ENCODE results near the gene SLC39A9. TPM values are rescaled to one million over a fixed set of nuclear protein-coding genes. Genes with fewer than 3 reads are reported as not detected.
"Not testable (repeated sequence)": the region's sequence is repeated elsewhere in the genome, so short reads cannot be mapped to it uniquely, and the experiment has no call there.

SLC39A9 gene
- total RNA-seq, 1 experiment from 2014 or later = 80.8 TPM

DNA sequence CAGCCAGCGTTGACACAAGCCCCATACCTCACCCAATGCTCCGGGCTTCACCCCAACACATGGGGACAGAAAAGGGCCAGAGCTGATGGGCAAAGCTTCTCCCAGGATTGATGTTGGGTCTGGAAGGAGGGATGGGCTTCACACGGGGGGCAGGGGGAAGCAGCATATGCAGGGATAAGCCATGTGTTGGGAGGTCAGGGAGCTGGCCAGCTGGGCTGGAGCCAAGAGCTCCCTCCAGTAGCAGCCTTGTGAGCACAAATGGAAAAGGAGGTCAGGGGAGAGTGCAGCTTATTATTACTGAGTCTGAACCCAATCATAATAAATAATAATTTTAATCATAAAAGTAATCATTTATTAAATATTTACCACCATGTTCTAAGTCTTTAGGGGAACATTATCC is 95.3 kb downstream of the SLC39A9 start:
- Histone ChIP-seq H3F3A (ENCODE audit: low read length, unreplicated experiment) (no peaks in the 10 kb centered on the region), H3K36me3 (ENCODE audit: low read depth, low read length) (no peaks in the 10 kb centered on the region), H3K9me3 (ENCODE audit: low read length) (no peaks in the 10 kb centered on the region), H3K4me2 (ENCODE audit: low read length) (no peak overlapping the region), H4K20me1 (ENCODE audit: low read length) (no peaks in the 10 kb centered on the region), H2AFZ (ENCODE audit: low read length) (no peak overlapping the region), H3K9ac (ENCODE audit: low read length) (no peak overlapping the region), H3K9me2 (replicated peaks; ENCODE audit: low read length) (no peaks in the 10 kb centered on the region), H3K27me3 (ENCODE audit: low read length) (peaks cover 8% of the 10 kb centered on the region; the same call in 1 of the 2 replicates), H3K79me2 (ENCODE audit: low read length) (no peaks in the 10 kb centered on the region), H3K27ac (ENCODE audit: low read length) (no peak overlapping the region), H3K4me3 (ENCODE audit: low read length) (no peak overlapping the region), H3K4me1 (ENCODE audit: insufficient read depth, low read length) (no peaks in the 10 kb centered on the region)
- POLR2A ChIA-PET (ENCODE audit: unreplicated experiment) = no interaction called here
- CTCF ChIA-PET = no interaction called here
- intact Hi-C loops (cut with micrococcal nuclease) = no loop called here
- TF ChIP-seq EZH2 (IDR thresholded peaks at IDR 0.05; ENCODE audit: low read length, unreplicated experiment) (no peak), EZH2phosphoT487 (IDR thresholded peaks at IDR 0.05; ENCODE audit: borderline replicate concordance, low read length) (no peak)
- TF ChIP-seq, protein P1, sequence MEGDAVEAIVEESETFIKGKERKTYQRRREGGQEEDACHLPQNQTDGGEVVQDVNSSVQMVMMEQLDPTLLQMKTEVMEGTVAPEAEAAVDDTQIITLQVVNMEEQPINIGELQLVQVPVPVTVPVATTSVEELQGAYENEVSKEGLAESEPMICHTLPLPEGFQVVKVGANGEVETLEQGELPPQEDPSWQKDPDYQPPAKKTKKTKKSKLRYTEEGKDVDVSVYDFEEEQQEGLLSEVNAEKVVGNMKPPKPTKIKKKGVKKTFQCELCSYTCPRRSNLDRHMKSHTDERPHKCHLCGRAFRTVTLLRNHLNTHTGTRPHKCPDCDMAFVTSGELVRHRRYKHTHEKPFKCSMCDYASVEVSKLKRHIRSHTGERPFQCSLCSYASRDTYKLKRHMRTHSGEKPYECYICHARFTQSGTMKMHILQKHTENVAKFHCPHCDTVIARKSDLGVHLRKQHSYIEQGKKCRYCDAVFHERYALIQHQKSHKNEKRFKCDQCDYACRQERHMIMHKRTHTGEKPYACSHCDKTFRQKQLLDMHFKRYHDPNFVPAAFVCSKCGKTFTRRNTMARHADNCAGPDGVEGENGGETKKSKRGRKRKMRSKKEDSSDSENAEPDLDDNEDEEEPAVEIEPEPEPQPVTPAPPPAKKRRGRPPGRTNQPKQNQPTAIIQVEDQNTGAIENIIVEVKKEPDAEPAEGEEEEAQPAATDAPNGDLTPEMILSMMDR (conservative IDR thresholded peaks at IDR 0.05; ENCODE audit: low read depth, low read length) = no peak
- ATAC-seq = no peak
- BruUV-seq (replicated peaks) = no TSS peak
- DNase-seq = no peak

DNA sequence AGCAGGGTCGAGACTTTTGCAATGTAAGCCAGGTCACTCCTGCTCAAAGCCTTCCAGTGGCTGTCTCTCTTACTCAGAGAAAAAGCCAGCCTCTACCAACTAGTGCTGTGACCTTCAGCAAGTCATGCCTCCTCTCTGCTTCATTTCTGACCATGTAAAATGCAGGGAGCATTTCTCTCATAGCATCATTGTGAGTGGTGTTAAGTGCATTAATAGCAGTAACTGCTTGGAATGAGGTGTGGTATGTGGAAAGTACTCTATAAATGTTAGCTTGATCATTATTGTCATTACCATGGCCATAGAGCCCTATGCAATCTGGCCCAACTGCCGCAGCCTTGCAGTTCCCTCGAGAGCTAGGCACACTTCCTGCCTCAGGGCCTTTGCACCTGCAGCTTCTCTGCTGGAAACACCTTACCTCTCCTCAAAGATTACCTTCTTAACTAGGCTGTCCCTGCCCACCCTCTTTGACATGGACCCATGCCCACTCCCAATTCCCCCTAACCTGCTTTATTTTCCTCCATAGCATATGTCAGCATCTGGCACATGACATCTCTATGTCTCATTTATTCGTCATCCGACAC is 96.9 kb downstream of the SLC39A9 start:
- no peak overlapping the region for H2AFZ ChIP-seq (ENCODE audit: low read length)
- H3K27me3 ChIP-seq (ENCODE audit: low read length) = 0 out of 2 replicates have a peak, but pooled peaks cover 5% of the 10 kb centered on the region
- ChIA-PET CTCF (no interaction called here), POLR2A (ENCODE audit: unreplicated experiment) (no interaction called here)
- ATAC-seq (no peak), DNase-seq (no peak)
- BruUV-seq (replicated peaks) = no TSS peak
- H3K79me2 ChIP-seq (ENCODE audit: low read length) = no peaks in the 10 kb centered on the region
- H3K36me3 ChIP-seq (ENCODE audit: low read depth, low read length) = no peaks in the 10 kb centered on the region
- H3F3A ChIP-seq (ENCODE audit: low read length, unreplicated experiment) = no peaks in the 10 kb centered on the region
- no peak overlapping the region for H3K4me2 ChIP-seq (ENCODE audit: low read length)
- TF ChIP-seq EZH2phosphoT487 (IDR thresholded peaks at IDR 0.05; ENCODE audit: borderline replicate concordance, low read length) (no peak), EZH2 (IDR thresholded peaks at IDR 0.05; ENCODE audit: low read length, unreplicated experiment) (no peak)
- TF ChIP-seq, protein P1 (conservative IDR thresholded peaks at IDR 0.05; ENCODE audit: low read depth, low read length) = no peak
- H3K9me3 ChIP-seq (ENCODE audit: low read length) = no peaks in the 10 kb centered on the region
- H3K9me2 ChIP-seq (replicated peaks; ENCODE audit: low read length) = no peaks in the 10 kb centered on the region
- no peaks in the 10 kb centered on the region for H4K20me1 ChIP-seq (ENCODE audit: low read length)
- no peak overlapping the region for H3K27ac ChIP-seq (ENCODE audit: low read length)
- no peak overlapping the region for H3K4me3 ChIP-seq (ENCODE audit: low read length)
- intact Hi-C loops (cut with micrococcal nuclease) = no loop called here
- H3K9ac ChIP-seq (ENCODE audit: low read length) = no peak overlapping the region
- no peaks in the 10 kb centered on the region for H3K4me1 ChIP-seq (ENCODE audit: insufficient read depth, low read length)

DNA sequence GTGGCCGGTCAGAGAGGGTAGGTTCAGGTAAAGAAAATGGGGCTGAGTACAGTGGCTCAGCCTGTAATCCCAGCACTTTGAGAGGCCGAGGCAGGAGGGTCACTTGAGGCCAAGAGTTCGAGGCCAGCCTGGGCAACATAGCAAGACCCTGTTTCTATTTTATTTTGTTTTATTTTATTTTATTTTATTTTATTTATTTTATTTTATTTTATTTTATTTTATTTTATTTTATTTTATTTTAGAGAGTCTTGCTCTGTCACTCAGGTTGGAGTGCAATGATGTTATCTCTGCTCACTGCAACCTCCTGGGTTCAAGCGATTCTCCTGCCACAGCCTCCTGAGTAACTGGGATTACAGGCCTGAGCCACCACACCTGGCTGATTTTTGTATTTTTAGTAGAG is 99.4 kb downstream of the SLC39A9 start:
- H3K4me1 ChIP-seq (ENCODE audit: insufficient read depth, low read length); H3K27ac ChIP-seq (ENCODE audit: low read length); H2AFZ ChIP-seq (ENCODE audit: low read length); DNase-seq; H3K27me3 ChIP-seq (ENCODE audit: low read length); intact Hi-C loops (cut with micrococcal nuclease); H3K9ac ChIP-seq (ENCODE audit: low read length); H3K4me3 ChIP-seq (ENCODE audit: low read length); POLR2A ChIA-PET (ENCODE audit: unreplicated experiment); H3K9me2 ChIP-seq (replicated peaks; ENCODE audit: low read length); CTCF ChIA-PET; H3F3A ChIP-seq (ENCODE audit: low read length, unreplicated experiment); ATAC-seq; H3K4me2 ChIP-seq (ENCODE audit: low read length); H3K36me3 ChIP-seq (ENCODE audit: low read depth, low read length); H3K9me3 ChIP-seq (ENCODE audit: low read length); BruUV-seq (replicated peaks); H4K20me1 ChIP-seq (ENCODE audit: low read length); H3K79me2 ChIP-seq (ENCODE audit: low read length): not testable (repeated sequence)

DNA sequence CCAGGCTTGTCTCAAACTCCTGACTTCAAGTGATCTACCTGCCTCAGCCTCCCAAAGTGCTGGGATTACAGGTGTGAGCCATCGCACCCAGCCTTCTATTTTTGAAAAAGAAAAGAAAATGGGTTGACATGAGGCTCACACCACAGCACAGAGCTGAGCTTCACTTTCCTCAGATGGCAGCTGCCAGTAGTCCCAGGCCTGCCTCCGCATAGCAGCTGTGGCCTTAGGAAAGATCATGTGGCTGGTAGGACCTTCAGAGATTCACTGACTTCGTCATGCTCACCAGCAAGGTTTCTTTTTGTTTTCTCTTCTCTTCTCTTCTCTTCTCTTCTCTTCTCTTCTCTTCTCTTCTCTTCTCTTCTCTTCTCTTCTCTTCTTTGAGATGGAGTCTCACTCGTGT is 99.8 kb downstream of the SLC39A9 start:
- H3K27ac ChIP-seq (ENCODE audit: low read length); H3K36me3 ChIP-seq (ENCODE audit: low read depth, low read length); CTCF ChIA-PET; H2AFZ ChIP-seq (ENCODE audit: low read length); H3F3A ChIP-seq (ENCODE audit: low read length, unreplicated experiment); H3K79me2 ChIP-seq (ENCODE audit: low read length); H3K9me3 ChIP-seq (ENCODE audit: low read length); H3K4me2 ChIP-seq (ENCODE audit: low read length); DNase-seq; BruUV-seq (replicated peaks); H3K9me2 ChIP-seq (replicated peaks; ENCODE audit: low read length); H3K4me3 ChIP-seq (ENCODE audit: low read length); POLR2A ChIA-PET (ENCODE audit: unreplicated experiment); H4K20me1 ChIP-seq (ENCODE audit: low read length); H3K27me3 ChIP-seq (ENCODE audit: low read length); H3K9ac ChIP-seq (ENCODE audit: low read length); ATAC-seq; H3K4me1 ChIP-seq (ENCODE audit: insufficient read depth, low read length); intact Hi-C loops (cut with micrococcal nuclease): not testable (repeated sequence)
